ENCODE measurements around the gene MGMT.

Gene MGMT

GRCh38 chr10:129627442-129627841 is 160.4 kb downstream of the MGMT start:
- no peak for ATAC-seq
- H3K9me3 Mint-ChIP-seq, result peaks cover 22% of the 10 kb centered on the region

DNA sequence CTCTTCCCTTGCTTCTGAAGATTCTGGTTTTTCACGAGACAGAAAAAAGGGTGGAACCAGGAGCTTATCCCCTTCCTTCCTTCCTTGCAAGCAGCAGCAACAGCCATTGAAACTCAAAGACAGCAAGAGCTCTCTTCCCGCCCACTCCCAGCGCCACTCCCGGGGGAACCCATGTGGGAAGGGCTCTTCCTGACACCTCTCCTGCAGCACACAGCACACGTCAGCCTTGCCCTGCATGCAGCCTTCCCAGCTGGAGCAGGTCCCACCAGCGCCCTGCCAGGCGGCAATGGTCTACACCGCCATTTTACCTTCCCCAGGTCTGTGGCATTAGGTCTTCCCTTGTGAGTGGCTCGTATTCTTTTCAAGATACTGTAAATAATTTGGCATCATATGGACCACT is 161.8 kb downstream of the MGMT start:
- H3K36me3 Mint-ChIP-seq (ENCODE audit: low read depth), result peaks cover 38% of the 10 kb centered on the region
- ATAC-seq (no peak), DNase-seq (no peak)
- H3K4me3 Mint-ChIP-seq, result no peak overlapping the region
- peaks cover 32% of the 10 kb centered on the region for H3K9me3 Mint-ChIP-seq
- no peak overlapping the region for H3K27ac Mint-ChIP-seq
- peaks cover 7% of the 10 kb centered on the region for H3K4me1 Mint-ChIP-seq
- no peaks in the 10 kb centered on the region for H3K27me3 Mint-ChIP-seq

More at GRCh38 chr10:129627442-129627841, 160.4 kb downstream of the MGMT start:
- Mint-ChIP-seq H3K4me3 (no peak overlapping the region), H3K36me3 (ENCODE audit: low read depth) (peaks cover 35% of the 10 kb centered on the region), H3K4me1 (peaks cover 7% of the 10 kb centered on the region), H3K27ac (no peak overlapping the region), H3K27me3 (no peaks in the 10 kb centered on the region)
- no peak for DNase-seq

GRCh38 chr10:129629911-129630310 is 162.9 kb downstream of the MGMT start:
- Mint-ChIP-seq H3K27me3 (no peaks in the 10 kb centered on the region), H3K36me3 (ENCODE audit: low read depth) (peaks cover 44% of the 10 kb centered on the region)
- no peak for ATAC-seq

DNA sequence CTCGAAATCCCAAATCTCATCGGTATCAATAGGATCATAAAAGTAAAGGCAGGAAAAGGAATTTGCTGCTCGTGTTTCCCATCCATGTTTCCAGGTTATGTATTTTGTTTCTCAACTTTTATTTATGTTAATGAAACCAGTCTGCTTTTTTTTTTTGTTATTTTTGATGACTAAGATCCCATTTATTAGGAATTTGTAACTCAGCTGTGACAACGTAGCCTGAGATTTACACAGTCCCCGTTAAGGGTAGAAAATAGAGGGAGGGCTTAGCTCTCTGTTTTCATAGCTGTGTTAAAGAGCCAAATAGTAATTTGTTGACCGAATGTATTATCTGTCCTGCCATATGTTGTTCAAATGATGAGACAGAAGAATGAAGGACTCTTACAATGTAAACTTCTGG is 164.0 kb downstream of the MGMT start:
- Mint-ChIP-seq H3K27me3 (no peaks in the 10 kb centered on the region), H3K4me3 (no peak overlapping the region), H3K9me3 (peaks cover 39% of the 10 kb centered on the region), H3K36me3 (ENCODE audit: low read depth) (peaks cover 46% of the 10 kb centered on the region), H3K27ac (no peak overlapping the region), H3K4me1 (peaks cover 7% of the 10 kb centered on the region)
- DNase-seq, result no peak
- ATAC-seq, result no peak

More at GRCh38 chr10:129629911-129630310, 162.9 kb downstream of the MGMT start:
- Mint-ChIP-seq H3K4me1 (peaks cover 7% of the 10 kb centered on the region), H3K27ac (no peak overlapping the region), H3K4me3 (no peak overlapping the region), H3K9me3 (peaks cover 36% of the 10 kb centered on the region)
- no peak for DNase-seq

- H3K4me3 Mint-ChIP-seq, result no peak overlapping the region
- peaks cover 5% of the 10 kb centered on the region for H3K4me1 Mint-ChIP-seq
- peaks cover 39% of the 10 kb centered on the region for H3K9me3 Mint-ChIP-seq
- H3K27ac Mint-ChIP-seq, result no peak overlapping the region
- ATAC-seq, result no peak
- DNase-seq, result no peak
- H3K36me3 Mint-ChIP-seq (ENCODE audit: low read depth), result peaks cover 47% of the 10 kb centered on the region
- no peaks in the 10 kb centered on the region for H3K27me3 Mint-ChIP-seq
Observed at GRCh38 chr10:129631870-129632623, 165.0 kb downstream of the MGMT start.

GRCh38 chr10:129637010-129637409 is 170.0 kb downstream of the MGMT start:
- Mint-ChIP-seq H3K27me3 (no peaks in the 10 kb centered on the region), H3K27ac (no peak overlapping the region), H3K4me1 (no peaks in the 10 kb centered on the region), H3K4me3 (no peak overlapping the region), H3K36me3 (ENCODE audit: low read depth) (peaks cover 32% of the 10 kb centered on the region), H3K9me3 (peaks cover 27% of the 10 kb centered on the region)
- no peak for DNase-seq
- ATAC-seq, result no peak

- Mint-ChIP-seq H3K27me3 (no peaks in the 10 kb centered on the region), H3K36me3 (ENCODE audit: low read depth) (peaks cover 26% of the 10 kb centered on the region), H3K27ac (no peak overlapping the region), H3K9me3 (peaks cover 20% of the 10 kb centered on the region), H3K4me1 (no peaks in the 10 kb centered on the region), H3K4me3 (no peak overlapping the region)
- no peak for ATAC-seq
- DNase-seq, result no peak
Observed at GRCh38 chr10:129637846-129638245, 170.8 kb downstream of the MGMT start.

DNA sequence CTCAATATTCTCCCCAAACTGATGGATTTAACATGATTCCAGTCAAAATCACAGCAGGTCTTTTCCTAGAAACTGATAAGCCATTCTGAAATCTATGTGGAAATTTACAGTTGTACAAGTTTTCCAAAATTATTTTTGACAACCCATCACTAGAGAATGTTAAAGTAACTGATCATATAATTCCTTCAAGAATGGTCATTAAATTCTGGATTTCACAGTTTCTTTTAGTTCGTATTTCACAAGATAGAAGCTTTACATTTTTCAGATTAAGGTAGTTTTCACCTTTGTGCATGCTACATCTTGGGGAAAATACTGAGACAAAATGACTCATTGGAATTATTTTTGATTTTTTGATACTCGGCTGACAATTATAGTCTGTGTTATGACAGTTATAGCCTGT is 174.3 kb downstream of the MGMT start:
- ATAC-seq (no peak), DNase-seq (no peak)
- H3K27ac Mint-ChIP-seq, result no peak overlapping the region
- no peak overlapping the region for H3K4me3 Mint-ChIP-seq
- H3K36me3 Mint-ChIP-seq (ENCODE audit: low read depth), result peaks cover 9% of the 10 kb centered on the region
- no peaks in the 10 kb centered on the region for H3K4me1 Mint-ChIP-seq
- no peaks in the 10 kb centered on the region for H3K27me3 Mint-ChIP-seq
- no peaks in the 10 kb centered on the region for H3K9me3 Mint-ChIP-seq

- peaks cover 8% of the 10 kb centered on the region for H3K36me3 Mint-ChIP-seq (ENCODE audit: low read depth)
- no peak overlapping the region for H3K4me3 Mint-ChIP-seq
- no peak for DNase-seq
- no peak overlapping the region for H3K27ac Mint-ChIP-seq
- no peaks in the 10 kb centered on the region for H3K27me3 Mint-ChIP-seq
- no peaks in the 10 kb centered on the region for H3K9me3 Mint-ChIP-seq
- no peak for ATAC-seq
- H3K4me1 Mint-ChIP-seq, result no peaks in the 10 kb centered on the region
Observed at GRCh38 chr10:129641982-129642381, 174.9 kb downstream of the MGMT start.

DNA sequence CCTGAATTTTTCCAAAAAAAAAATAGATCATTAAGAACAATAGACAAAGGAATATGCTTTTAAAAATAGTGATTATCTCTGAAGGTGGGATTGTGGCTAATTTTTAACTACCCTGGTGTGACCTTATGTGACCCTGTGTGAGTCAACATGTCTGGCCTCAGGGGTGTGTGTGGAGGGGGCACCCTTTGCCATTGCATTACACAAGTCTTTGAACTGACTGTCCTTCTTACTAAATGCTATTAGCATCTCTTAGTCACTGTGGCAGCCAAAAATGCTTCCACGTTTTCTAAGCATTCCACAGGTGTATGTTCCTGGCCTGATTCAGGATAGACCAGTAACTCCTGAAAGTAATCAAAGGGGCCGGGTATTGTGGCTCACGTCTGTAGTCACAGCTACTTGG is 175.4 kb downstream of the MGMT start:
- peaks cover 6% of the 10 kb centered on the region for H3K36me3 Mint-ChIP-seq (ENCODE audit: low read depth)
- ATAC-seq, result no peak

DNA sequence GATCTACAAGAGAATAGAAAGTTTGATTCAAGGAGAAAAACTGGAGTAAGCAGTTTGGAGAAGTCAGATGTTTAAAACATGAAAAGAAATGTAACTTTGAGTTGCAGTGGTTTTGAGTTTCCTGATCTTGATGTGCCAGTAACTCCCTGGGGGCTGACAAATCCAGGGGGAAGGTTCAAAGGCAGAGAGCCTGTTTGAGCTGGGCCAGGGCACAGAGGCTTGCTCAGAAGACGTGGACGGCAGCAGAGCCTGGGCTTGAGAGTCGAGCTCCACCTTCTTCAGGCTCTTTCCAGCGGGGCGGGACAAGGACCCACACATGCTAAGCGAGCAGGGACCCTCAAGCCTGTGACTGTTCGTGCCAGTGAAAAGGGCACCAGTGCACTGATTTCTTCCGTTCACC is 176.2 kb downstream of the MGMT start:
- Mint-ChIP-seq H3K9me3 (no peaks in the 10 kb centered on the region), H3K27ac (no peak overlapping the region), H3K36me3 (ENCODE audit: low read depth) (peaks cover 6% of the 10 kb centered on the region), H3K4me1 (no peaks in the 10 kb centered on the region), H3K27me3 (no peaks in the 10 kb centered on the region), H3K4me3 (no peak overlapping the region)
- DNase-seq (no peak), ATAC-seq (no peak)

More for the DNA sequence above, 175.4 kb downstream of the MGMT start:
- Mint-ChIP-seq H3K27me3 (no peaks in the 10 kb centered on the region), H3K27ac (no peak overlapping the region), H3K9me3 (no peaks in the 10 kb centered on the region), H3K4me3 (no peak overlapping the region), H3K4me1 (no peaks in the 10 kb centered on the region)
- DNase-seq, result no peak

DNA sequence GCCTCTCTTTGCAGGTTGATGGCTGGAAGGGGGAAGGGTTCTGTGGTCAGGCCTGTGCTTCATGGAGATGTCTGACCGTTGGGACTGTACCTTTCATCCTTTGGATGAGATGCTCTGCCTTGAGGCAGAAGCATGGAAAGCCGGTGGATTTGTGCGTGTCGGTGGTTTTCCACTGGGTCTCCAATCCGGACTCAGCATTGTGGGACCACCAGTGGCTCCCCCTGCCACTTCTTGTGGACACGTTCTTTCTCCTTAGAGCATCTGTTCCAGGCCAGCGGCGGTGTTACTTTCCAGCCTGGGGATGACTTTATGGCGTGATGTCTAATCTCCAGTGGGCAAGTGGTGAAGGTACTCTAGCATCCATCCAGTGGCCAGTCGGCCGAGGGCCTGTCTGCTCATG is 178.4 kb downstream of the MGMT start:
- Mint-ChIP-seq H3K4me1 (no peaks in the 10 kb centered on the region), H3K27ac (no peak overlapping the region), H3K9me3 (no peaks in the 10 kb centered on the region), H3K36me3 (ENCODE audit: low read depth) (peaks cover 3% of the 10 kb centered on the region), H3K4me3 (no peak overlapping the region), H3K27me3 (no peaks in the 10 kb centered on the region)
- no peak for DNase-seq
- ATAC-seq, result no peak

GRCh38 chr10:129646973-129647372 is 179.9 kb downstream of the MGMT start:
- ATAC-seq, result no peak
- DNase-seq, result no peak
- Mint-ChIP-seq H3K27me3 (no peaks in the 10 kb centered on the region), H3K9me3 (no peaks in the 10 kb centered on the region), H3K36me3 (ENCODE audit: low read depth) (peaks cover 3% of the 10 kb centered on the region), H3K4me3 (no peak overlapping the region), H3K4me1 (no peaks in the 10 kb centered on the region), H3K27ac (no peak overlapping the region)

- ATAC-seq (no peak), DNase-seq (no peak)
- Mint-ChIP-seq H3K9me3 (no peaks in the 10 kb centered on the region), H3K27ac (no peak overlapping the region), H3K4me3 (no peak overlapping the region), H3K36me3 (ENCODE audit: low read depth) (peaks cover 3% of the 10 kb centered on the region), H3K27me3 (no peaks in the 10 kb centered on the region), H3K4me1 (no peaks in the 10 kb centered on the region)
Observed at GRCh38 chr10:129647590-129647989, 180.5 kb downstream of the MGMT start.

- no peaks in the 10 kb centered on the region for H3K27me3 Mint-ChIP-seq
- DNase-seq (no peak), ATAC-seq (no peak)
- H3K27ac Mint-ChIP-seq, result no peak overlapping the region
- H3K4me3 Mint-ChIP-seq, result no peak overlapping the region
- no peaks in the 10 kb centered on the region for H3K9me3 Mint-ChIP-seq
- peaks cover 2% of the 10 kb centered on the region for H3K4me1 Mint-ChIP-seq
- peaks cover 3% of the 10 kb centered on the region for H3K36me3 Mint-ChIP-seq (ENCODE audit: low read depth)
Observed at GRCh38 chr10:129648856-129649255, 181.8 kb downstream of the MGMT start.

GRCh38 chr10:129652021-129652420 is 185.0 kb downstream of the MGMT start:
- Mint-ChIP-seq H3K36me3 (ENCODE audit: low read depth) (peaks cover 3% of the 10 kb centered on the region), H3K4me3 (no peak overlapping the region), H3K4me1 (peaks cover 2% of the 10 kb centered on the region), H3K9me3 (no peaks in the 10 kb centered on the region), H3K27me3 (no peaks in the 10 kb centered on the region), H3K27ac (no peak overlapping the region)
- DNase-seq (no peak), ATAC-seq (no peak)

Data from activated naive CD8-positive, alpha-beta T cell treated with anti-CD3 and anti-CD28 coated beads, Interleukin-2, amount 50 U/mL, for 24 hours (primary cell).